GM12891 (cell line): ENCODE measurements around the gene DLD.

ENCODE experiments used
- PAX5 ChIP-seq: IDR thresholded peaks from 2 replicates; pipeline ENCODE4 v1.6.1; 2011; ENCODE audit warnings: low read length, moderate library complexity, mild to moderate bottlenecking; ENCODE audit not compliant: insufficient read depth, severe bottlenecking
- POLR2A ChIP-seq: IDR thresholded peaks from 2 replicates; pipeline ENCODE4 v1.6.1; 2011; ENCODE audit warnings: low read depth, low read length, control low read depth
- POLR2AphosphoS5 ChIP-seq: IDR thresholded peaks from 2 replicates; pipeline ENCODE4 v1.6.1; 2011; ENCODE audit warnings: low read depth, low read length, control low read depth
- POU2F2 ChIP-seq: IDR thresholded peaks from 2 replicates; pipeline ENCODE4 v1.6.1; 2011; ENCODE audit warnings: low read depth, mild to moderate bottlenecking, control low read depth, low read length, moderate library complexity
- SPI1 ChIP-seq: IDR thresholded peaks from 2 replicates; pipeline ENCODE4 v1.6.1; 2011; ENCODE audit warnings: low read depth, low read length, control low read depth
- TAF1 ChIP-seq: IDR thresholded peaks from 2 replicates; pipeline ENCODE4 v1.6.1; 2011; ENCODE audit warnings: low read depth, low read length, control low read depth

DNA sequence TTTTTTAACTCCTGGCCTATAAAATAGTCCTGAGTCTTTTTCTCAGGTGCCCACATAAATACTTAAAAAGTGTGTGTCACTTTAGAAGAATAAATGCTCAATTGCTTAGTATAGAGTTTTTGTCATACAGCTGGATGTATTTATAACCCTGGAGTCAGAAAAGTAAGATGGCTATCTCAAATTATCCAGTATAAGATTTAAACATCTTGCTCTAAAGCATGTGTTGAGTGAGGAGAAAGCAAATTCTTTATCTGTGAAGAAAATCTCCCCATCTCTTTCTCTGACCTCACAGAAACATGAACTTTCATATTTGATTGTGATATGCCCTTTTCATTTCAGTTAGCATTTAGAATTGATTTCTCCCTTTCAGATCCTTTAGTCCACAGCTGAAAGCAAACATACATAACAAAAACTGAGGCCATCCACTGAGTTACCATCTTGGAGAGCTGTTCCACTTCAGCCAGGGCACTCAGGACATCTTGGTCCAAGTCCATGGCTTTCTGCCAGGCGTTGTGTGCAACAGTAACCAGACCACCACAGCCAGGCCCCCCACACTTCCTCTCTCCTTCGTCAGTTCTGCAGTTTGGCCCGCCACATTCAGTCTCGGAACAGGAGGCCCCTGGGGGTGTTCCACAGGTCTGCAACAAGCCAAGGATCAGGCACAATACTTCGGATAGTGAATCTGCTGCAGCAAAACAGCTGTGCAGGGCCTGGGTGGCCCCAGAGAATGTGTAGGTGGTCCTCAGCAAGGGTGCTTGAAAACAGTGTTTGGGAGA, 40.9 kb downstream of the DLD start:
- TF ChIP-seq POLR2A, result no peak
- no peak for TF ChIP-seq POLR2AphosphoS5
- no peak for TF ChIP-seq TAF1
- no peak for TF ChIP-seq SPI1
- no peak for TF ChIP-seq POU2F2
- TF ChIP-seq PAX5, result no peak
